Spleen (tissue), 11 donors: ENCODE data around the gene SEC61B. TPM values are rescaled to one million over a fixed set of nuclear protein-coding genes. Genes with fewer than 3 reads are reported as not detected.
A peak's percentile ranks its signal among the peaks of the same experiment; 100 is the strongest.

ENCODE experiments used
- DNase-seq: peaks from one replicate; pipeline ENCODE4 v3.0.0-alpha.2; 2020
- H3K27ac ChIP-seq, 8 donors: fragments of 200-600 bp; sonication (generic) in 7 of 8; 1 replicate in 4 of 8; 2 replicates in 4 of 8; pipeline versions ENCODE4 v1.5.0 to v1.8.0; 2016 to 2021; ENCODE audit warnings: inconsistent platforms in 4 of 8, mild to moderate bottlenecking in 4 of 8, moderate library complexity in 1 of 8
- H3K27me3 ChIP-seq, 7 donors: fragments of 200-600 bp; sonication (generic) in 6 of 7; replicated peaks in 1 of 7; 1 replicate in 4 of 7; 2 replicates in 3 of 7; pipeline versions ENCODE4 v1.5.0 to v1.8.0; 2016 to 2021; ENCODE audit warnings: inconsistent platforms in 3 of 7, mild to moderate bottlenecking in 1 of 7
- H3K36me3 ChIP-seq, 6 donors: fragments of 200-600 bp; sonication (generic) in 5 of 6; 1 replicate in 4 of 6; 2 replicates in 2 of 6; pipeline versions ENCODE4 v1.5.0 to v1.8.0; 2016 to 2021; ENCODE audit warnings: inconsistent platforms in 2 of 6
- H3K4me1 ChIP-seq, 6 donors: fragments of 200-600 bp; sonication (generic) in 5 of 6; 1 replicate in 3 of 6; 2 replicates in 3 of 6; pipeline versions ENCODE4 v1.5.0 to v1.8.0; 2016 to 2021; ENCODE audit warnings: inconsistent platforms in 3 of 6
- H3K4me3 ChIP-seq, 8 donors: fragments of 200-600 bp; sonication (generic) in 7 of 8; 1 replicate in 4 of 8; 2 replicates in 4 of 8; pipeline versions ENCODE4 v1.5.0 to v1.8.0; 2016 to 2021; ENCODE audit warnings: inconsistent platforms in 4 of 8, mild to moderate bottlenecking in 4 of 8, moderate library complexity in 2 of 8
- H3K9me3 ChIP-seq, 8 donors: fragments of 200-600 bp; sonication (generic) in 7 of 8; 1 replicate in 4 of 8; 2 replicates in 4 of 8; pipeline versions ENCODE4 v1.5.0 to v1.8.0; 2016 to 2021; ENCODE audit warnings: inconsistent platforms in 4 of 8
- CTCF ChIP-seq, 11 experiments: fragments of 200-600 bp in 7 of 11; fragments of 450-650 bp in 4 of 11; sonication (generic) in 4 of 11; IDR thresholded peaks in 8 of 11; conservative IDR thresholded peaks in 3 of 11; 1 replicate in 7 of 11; 2 replicates in 4 of 11; pipeline versions ENCODE4 v1.4.0 to v1.8.0; 2016 to 2021; ENCODE audit warnings: antibody characterized with exemption in 11 of 11, inconsistent platforms in 4 of 11, mild to moderate bottlenecking in 1 of 11
- POLR2A ChIP-seq, 3 donors: fragments of 450-650 bp; IDR thresholded peaks; one replicate each; pipeline ENCODE4 v1.5.1; 2017; ENCODE audit warnings: antibody characterized with exemption in 3 of 3, mild to moderate bottlenecking in 1 of 3
- POLR2AphosphoS5 ChIP-seq, 3 donors: sonication (generic); formaldehyde crosslinking; IDR thresholded peaks; one replicate each; pipeline ENCODE4 v1.5.1; 2017; ENCODE audit warnings: antibody characterized with exemption in 3 of 3
- WGBS, 5 donors: extraction: QIAGEN DNeasy Blood & Tissue Kit in 3 of 5; methylation state at CpG; one replicate each; pipeline versions ENCODE4 v1.1.5 to v1.1.7; 2013 to 2018; 5-methylcytosine and 5-hydroxymethylcytosine counted together
- intact Hi-C: fragments of 100-400 bp; cut with DNase I; formaldehyde crosslinking; loops from one replicate; pipeline ENCODE4 v1.15.0; 2023; ENCODE audit warnings: low total_unique reads
- polyA plus RNA-seq, 3 donors: library from polyadenylated mRNA; stranded (reverse); fragments of 200-250 nt; gene quantifications; one replicate each; pipeline ENCODE4 v1.2.1, GENCODE V29; 2013
- total RNA-seq, 7 donors: library from RNA; depleted of rRNA in 3 of 7; stranded (reverse); fragments of >200 nt in 3 of 7; fragmentation: NEBNext Ultra II Directional in 4 of 7; extraction: Animal tissue kit (Norgen Biotek cat#: 25700) in 4 of 7; gene quantifications; one replicate each; pipeline versions ENCODE4 v1.1.0 to v1.2.1, GENCODE V29; 2016 to 2021
- donor health status: healthy with polysubstance abuse.
- donor health status: DM: no; HTN: no; CAD: no; lungs with moderate emphysema.
- donor health status: DM: no; HTN: no; CAD: no.
- donor health status: Bipolar disorder and iron deficiency.
- donor health status: healthy.
- donor health status: DM: no; HTN: no; CAD: no.
- donor health status: DM: yes; HTN: yes; CAD: no.

Gene SEC61B
- total and polyA plus RNA-seq, 10 donors, result 70.4 to 244 (median 96.8) TPM

DNA sequence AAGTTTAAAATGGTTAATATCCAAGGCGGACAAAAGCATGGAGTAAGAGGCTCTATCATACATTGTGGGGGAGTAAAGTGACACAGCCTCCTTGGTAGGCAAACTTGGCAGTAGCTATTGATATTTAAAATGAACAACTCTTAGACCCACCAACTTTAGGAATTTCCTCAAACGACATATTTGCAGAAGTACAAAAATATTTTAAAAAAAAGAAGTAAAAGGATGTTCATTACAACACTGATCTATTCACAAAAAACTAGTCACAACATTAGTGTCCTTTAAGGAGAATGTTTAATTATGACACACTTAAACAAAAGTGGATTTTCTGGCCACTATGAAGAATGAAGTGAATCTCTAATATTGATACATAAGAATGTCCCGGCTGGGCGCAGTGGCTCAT, 2.1 kb upstream of the SEC61B start:
- TF ChIP-seq POLR2AphosphoS5 (IDR thresholded peaks at IDR 0.05), result no peak
- no peak for TF ChIP-seq CTCF (IDR thresholded peaks at IDR 0.05 in 8 of 11, conservative IDR thresholded peaks at IDR 0.05 in 3 of 11)
- TF ChIP-seq POLR2A (IDR thresholded peaks at IDR 0.05), result no peak
- intact Hi-C loops, result no loop called here
- Histone ChIP-seq H3K4me1 (peaks cover 37 to 74% (median 61%) of the 10 kb centered on the region in 6 donors), H3K4me3 (peak overlapping the region in 4 of 8 donors; percentile 84 to 98 (median 92)), H3K27ac (no peak overlapping the region), H3K36me3 (peaks cover 0 to 50% (median 12%) of the 10 kb centered on the region in 6 donors), H3K27me3 (no peaks in the 10 kb centered on the region), H3K9me3 (no peaks in the 10 kb centered on the region)
- 70 to 75% (median 73%) methylated on average over 4 of the region's 4 CpGs for WGBS, 5 donors
- DNase-seq, result no peak

- no peak for DNase-seq
- peaks cover 0 to 54% (median 17%) of the 10 kb centered on the region in 6 donors for H3K36me3 ChIP-seq
- intact Hi-C loops, result no loop called here
- H3K4me3 ChIP-seq, result peak overlapping the region; percentile 74 to 98 (median 87)
- 0 to 1% (median 0%) methylated on average over 1 to 25 of the region's 25 CpGs for WGBS, 5 donors
- peaks cover 43 to 86% (median 72%) of the 10 kb centered on the region in 6 donors for H3K4me1 ChIP-seq
- H3K9me3 ChIP-seq, result no peaks in the 10 kb centered on the region
- TF ChIP-seq CTCF (IDR thresholded peaks at IDR 0.05 in 8 of 11, conservative IDR thresholded peaks at IDR 0.05 in 3 of 11), result no peak
- TF ChIP-seq POLR2A (IDR thresholded peaks at IDR 0.05), result no peak
- no peak for TF ChIP-seq POLR2AphosphoS5 (IDR thresholded peaks at IDR 0.05)
- no peaks in the 10 kb centered on the region for H3K27me3 ChIP-seq
- peak overlapping the region; percentile 89 to 98 (median 94) for H3K27ac ChIP-seq
Observed at GRCh38 chr9:99221266-99221620, 839 bp upstream of the SEC61B start.

- intact Hi-C loops, result no loop called here
- Histone ChIP-seq H3K27me3 (no peaks in the 10 kb centered on the region), H3K36me3 (peaks cover 0 to 53% (median 18%) of the 10 kb centered on the region in 6 donors), H3K4me1 (peaks cover 43 to 87% (median 77%) of the 10 kb centered on the region in 6 donors), H3K27ac (peak overlapping the region; percentile 89 to 98 (median 94)), H3K4me3 (peak overlapping the region; percentile 74 to 98 (median 87)), H3K9me3 (no peaks in the 10 kb centered on the region)
- TF ChIP-seq CTCF (IDR thresholded peaks at IDR 0.05 in 8 of 11, conservative IDR thresholded peaks at IDR 0.05 in 3 of 11) (no peak), POLR2AphosphoS5 (IDR thresholded peaks at IDR 0.05) (no peak), POLR2A (IDR thresholded peaks at IDR 0.05) (no peak)
- DNase-seq, result no peak
- 8 to 10% (median 9%) methylated on average over 28 to 30 of the region's 30 CpGs for WGBS, 5 donors
Observed at GRCh38 chr9:99222416-99223270, 561 bp downstream of the SEC61B start.

GRCh38 chr9:99224445-99224844, 2.4 kb downstream of the SEC61B start:
- no peak for DNase-seq
- Histone ChIP-seq H3K4me1 (peaks cover 43 to 70% (median 62%) of the 10 kb centered on the region in 6 donors), H3K4me3 (peak overlapping the region in 1 of 8 donors; percentile 98), H3K27me3 (no peaks in the 10 kb centered on the region), H3K9me3 (no peaks in the 10 kb centered on the region), H3K27ac (no peak overlapping the region), H3K36me3 (peaks cover 3 to 60% (median 25%) of the 10 kb centered on the region in 6 donors)
- intact Hi-C loops, result no loop called here
- TF ChIP-seq POLR2AphosphoS5 (IDR thresholded peaks at IDR 0.05) (no peak), CTCF (IDR thresholded peaks at IDR 0.05 in 8 of 11, conservative IDR thresholded peaks at IDR 0.05 in 3 of 11) (no peak), POLR2A (IDR thresholded peaks at IDR 0.05) (no peak)
- WGBS, 5 donors, result 62 to 78% (median 69%) methylated on average over 2 of the region's 2 CpGs
